SK-N-SH treated with all-trans-retinoic acid at 6 μM for 48 hours (cell line): Measurements from ENCODE around the gene MLLT1.

Experiments used
- ARNTL ChIP-seq: fragments of 450-650 bp; formaldehyde crosslinking; IDR thresholded peaks from 2 replicates; pipeline ENCODE4 v1.5.0; 2020; ENCODE audit warnings: low read depth, mild to moderate bottlenecking, moderate library complexity, borderline replicate concordance
- CSDC2 ChIP-seq: fragments of 250-450 bp; sonication (Bioruptor Pico); IDR thresholded peaks from 2 replicates; pipeline ENCODE4 v1.5.0; 2020; ENCODE audit warnings: mild to moderate bottlenecking, moderate library complexity
- CSRNP3 ChIP-seq: fragments of 250-450 bp; sonication (Bioruptor Pico); IDR thresholded peaks from 2 replicates; pipeline ENCODE4 v1.5.1; 2021; ENCODE audit warnings: mild to moderate bottlenecking, moderate library complexity
- ESRRG ChIP-seq: fragments of 250-450 bp; sonication (Bioruptor Pico); IDR thresholded peaks from 2 replicates; pipeline ENCODE4 v1.6.1; 2021; ENCODE audit warnings: mild to moderate bottlenecking
- PATZ1 ChIP-seq: fragments of 250-450 bp; sonication (Bioruptor Pico); IDR thresholded peaks from 2 replicates; pipeline ENCODE4 v1.8.0; 2020; ENCODE audit warnings: mild to moderate bottlenecking, moderate library complexity, borderline replicate concordance
- ZFP3 ChIP-seq: fragments of 250-450 bp; sonication (Bioruptor Pico); IDR thresholded peaks from 2 replicates; pipeline ENCODE4 v1.5.0; 2020; ENCODE audit warnings: mild to moderate bottlenecking, moderate library complexity
- ZFP30 ChIP-seq: fragments of 450-650 bp; formaldehyde crosslinking; IDR thresholded peaks from 2 replicates; pipeline ENCODE4 v1.5.0; 2022; ENCODE audit warnings: mild to moderate bottlenecking, moderate library complexity
- TF ChIP-seq, protein P1 (sequence below): fragments of 250-450 bp; sonication (Bioruptor Pico); IDR thresholded peaks from 2 replicates; pipeline ENCODE4 v1.5.1; 2020; ENCODE audit warnings: low read depth, mild to moderate bottlenecking, moderate library complexity

- TF ChIP-seq ZFP30 (CRISPR knock-in tag) (no peak), CSRNP3 (CRISPR knock-in tag) (no peak), PATZ1 (CRISPR knock-in tag) (no peak), ESRRG (no peak), ARNTL (CRISPR knock-in tag) (no peak), ZFP3 (CRISPR knock-in tag) (no peak), CSDC2 (CRISPR knock-in tag) (no peak)
- TF ChIP-seq, protein P1, sequence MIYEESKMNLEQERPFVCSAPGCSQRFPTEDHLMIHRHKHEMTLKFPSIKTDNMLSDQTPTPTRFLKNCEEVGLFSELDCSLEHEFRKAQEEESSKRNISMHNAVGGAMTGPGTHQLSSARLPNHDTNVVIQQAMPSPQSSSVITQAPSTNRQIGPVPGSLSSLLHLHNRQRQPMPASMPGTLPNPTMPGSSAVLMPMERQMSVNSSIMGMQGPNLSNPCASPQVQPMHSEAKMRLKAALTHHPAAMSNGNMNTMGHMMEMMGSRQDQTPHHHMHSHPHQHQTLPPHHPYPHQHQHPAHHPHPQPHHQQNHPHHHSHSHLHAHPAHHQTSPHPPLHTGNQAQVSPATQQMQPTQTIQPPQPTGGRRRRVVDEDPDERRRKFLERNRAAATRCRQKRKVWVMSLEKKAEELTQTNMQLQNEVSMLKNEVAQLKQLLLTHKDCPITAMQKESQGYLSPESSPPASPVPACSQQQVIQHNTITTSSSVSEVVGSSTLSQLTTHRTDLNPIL: no peak
Measured at GRCh38 chr19:6275170-6275744, 4.5 kb downstream of the MLLT1 start.
